K562 (cell line): ENCODE results near the gene BORA. TPM values are rescaled to one million over a fixed set of nuclear protein-coding genes. Genes with fewer than 3 reads are reported as not detected.
A peak's percentile ranks its signal among the peaks of the same experiment; 100 is the strongest.

Experiments
- CC2D1A ChIP-seq: fragments of 450-650 bp; IDR thresholded peaks from 2 replicates; pipeline ENCODE4 v1.6.1; 2017; ENCODE audit warnings: mild to moderate bottlenecking
- CEBPG ChIP-seq, 3 experiments: fragments of 200-800 bp in 1 of 3; sonication (Bioruptor generic) in 1 of 3; sonication (generic) in 1 of 3; formaldehyde crosslinking in 1 of 3; IDR thresholded peaks in 2 of 3; conservative IDR thresholded peaks in 1 of 3; 2 replicates each; pipeline versions ENCODE4 v1.6.1 to v1.8.0; 2016 to 2022; ENCODE audit warnings: missing compliant biosample characterization in 2 of 3, missing genetic modification characterization in 2 of 3, mild to moderate bottlenecking in 1 of 3, missing genetic modification reagents in 1 of 3
- ETV1 ChIP-seq: fragments of 450-650 bp; conservative IDR thresholded peaks from 2 replicates; pipeline ENCODE4 v1.6.1; 2016; ENCODE audit warnings: missing genetic modification characterization, control low read depth, low read depth, missing compliant biosample characterization
- HDAC6 ChIP-seq: IDR thresholded peaks from 2 replicates; pipeline ENCODE4 v1.6.1; 2012; ENCODE audit warnings: low read depth, mild to moderate bottlenecking, control low read depth, inconsistent platforms, low read length, moderate library complexity
- MAFG ChIP-seq: fragments of 450-650 bp; conservative IDR thresholded peaks from 2 replicates; pipeline ENCODE4 v1.6.1; 2016; ENCODE audit warnings: missing genetic modification characterization, missing compliant biosample characterization
- MBD2 ChIP-seq: sonication (generic); IDR thresholded peaks from 2 replicates; pipeline ENCODE4 v1.6.1; 2016; ENCODE audit warnings: low read depth, borderline replicate concordance
- MYBL2 ChIP-seq, 2 experiments: fragments of 450-650 bp in 1 of 2; sonication (generic) in 1 of 2; formaldehyde crosslinking in 1 of 2; IDR thresholded peaks; 2 replicates each; pipeline versions ENCODE4 v1.6.1 to v1.8.1; 2017 to 2022; ENCODE audit warnings: borderline replicate concordance in 1 of 2, inconsistent platforms in 1 of 2, low read depth in 1 of 2, mild to moderate bottlenecking in 1 of 2, missing genetic modification reagents in 1 of 2, moderate library complexity in 1 of 2
- POLR2H ChIP-seq: IDR thresholded peaks from 2 replicates; pipeline ENCODE4 v1.6.1; 2016; ENCODE audit warnings: missing genetic modification characterization, low read depth, mild to moderate bottlenecking, control low read depth, missing compliant biosample characterization, moderate library complexity
- SAFB2 ChIP-seq: fragments of 200-400 bp; formaldehyde crosslinking; IDR thresholded peaks from 2 replicates; pipeline ENCODE4 v1.6.1; 2018; ENCODE audit warnings: borderline replicate concordance, low read length, low read depth, moderate library complexity; ENCODE audit not compliant: severe bottlenecking
- SP2 ChIP-seq: IDR thresholded peaks from 2 replicates; pipeline ENCODE4 v1.6.1; 2011; ENCODE audit warnings: mild to moderate bottlenecking, low read depth, low read length, moderate library complexity; ENCODE audit not compliant: poor library complexity, severe bottlenecking; ENCODE audit errors: extremely low read depth
- ZNF507 ChIP-seq: conservative IDR thresholded peaks from 2 replicates; pipeline ENCODE4 v1.6.1; 2017; ENCODE audit warnings: missing genetic modification characterization, missing compliant biosample characterization
- polyA plus RNA-seq, 8 experiments: library from polyadenylated mRNA; depleted of rRNA in 4 of 8; stranded (reverse) in 5 of 8; unstranded in 3 of 8; fragments of >200 nt; fragmentation: Nextera tagmentation in 2 of 8; fragmentation: Illumina TruSeq in 1 of 8; extraction: Ambion mirVana in 2 of 8; extraction: Trizol in 1 of 8; gene quantifications; 2 replicates each; pipeline versions ENCODE4 v1.2.1 to v1.2.3, GENCODE V29; 2011 to 2014; ENCODE audit warnings: inconsistent platforms in 1 of 8, missing spikeins in 1 of 8
- total RNA-seq, 7 experiments: library from RNA; depleted of rRNA in 6 of 7; stranded (reverse); fragments of >200 nt in 6 of 7; fragmentation: Illumina TruSeq in 2 of 7; extraction: Trizol in 2 of 7; gene quantifications; 2 replicates each; pipeline versions ENCODE4 v1.2.1 to v1.2.3, GENCODE V29; 2011 to 2021; ENCODE audit warnings: low replicate concordance in 1 of 7
- TF ChIP-seq, protein P1 (sequence below): fragments of 250-450 bp; sonication (Bioruptor Pico); IDR thresholded peaks from 2 replicates; pipeline ENCODE4 v1.5.0; 2020; ENCODE audit warnings: mild to moderate bottlenecking
- TF ChIP-seq, protein P2 (sequence below): fragments of 250-450 bp; sonication (Bioruptor Pico); IDR thresholded peaks from 2 replicates; pipeline ENCODE4 v1.8.0; 2022; ENCODE audit warnings: inconsistent platforms, mild to moderate bottlenecking, moderate library complexity, borderline replicate concordance
- TF ChIP-seq, protein P3 (sequence below): IDR thresholded peaks from 2 replicates; pipeline ENCODE4 v1.6.1; 2016; ENCODE audit warnings: missing genetic modification characterization, missing compliant biosample characterization
- TF ChIP-seq, protein P4 (sequence below): fragments of 250-450 bp; sonication (Bioruptor Pico); IDR thresholded peaks from 2 replicates; pipeline ENCODE4 v1.4.0; 2020; ENCODE audit warnings: mild to moderate bottlenecking, moderate library complexity

BORA gene
- total and polyA plus RNA-seq, 9 of the 15 experiments (the other 6 are each of a cell fraction or from before 2014, with no cell fraction given): 12.4 to 21.5 (median 18.2) TPM

DNA sequence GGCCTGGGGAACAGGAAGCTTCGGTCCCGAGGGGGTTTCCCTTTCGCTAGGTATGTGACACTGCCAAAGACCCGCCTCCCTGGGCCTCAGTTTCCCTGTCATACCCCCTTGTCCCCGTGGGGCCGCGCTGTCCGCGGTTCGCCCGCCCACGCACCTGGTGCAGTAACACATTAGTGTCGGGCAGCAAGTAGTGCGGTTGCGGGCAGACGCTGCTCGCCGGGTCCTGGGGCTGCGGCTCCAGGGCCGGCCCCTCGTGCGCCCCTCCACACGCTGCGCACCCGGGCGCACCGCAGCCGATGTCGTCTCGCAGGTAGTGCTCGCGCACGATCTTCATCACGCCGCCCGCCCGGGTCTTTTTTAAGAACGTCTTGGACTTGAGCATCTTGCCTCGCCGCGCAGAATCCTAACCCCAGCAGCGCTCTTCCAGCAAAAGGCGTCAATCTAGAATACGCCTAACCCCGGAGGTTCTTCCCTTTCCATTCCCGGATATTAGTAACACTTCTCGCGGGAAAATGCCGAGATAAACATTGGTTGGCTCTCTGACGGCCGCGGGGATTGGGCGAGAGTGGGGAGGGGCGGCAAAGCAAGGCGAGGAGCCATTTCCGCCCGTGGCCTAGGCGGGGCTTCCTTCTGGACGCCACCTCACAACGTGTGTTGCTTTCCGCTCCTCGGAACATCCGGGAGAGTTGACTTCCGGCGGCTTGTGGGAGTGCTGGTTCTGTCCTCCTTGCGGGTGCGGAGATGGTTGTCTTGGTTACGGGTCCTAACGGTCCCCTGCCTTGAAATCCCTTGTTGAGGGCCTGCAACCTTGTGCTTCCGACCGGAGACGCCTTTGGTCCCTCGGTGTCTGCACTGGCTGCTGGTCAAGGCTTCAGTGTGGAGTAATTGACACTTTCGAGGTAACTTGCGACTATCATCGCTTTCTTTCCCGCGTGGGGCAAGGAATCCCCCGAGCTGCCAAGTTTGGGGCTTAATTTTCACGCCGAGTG, 54.0 kb downstream of the BORA start, which contains the start of the genes DIS3 and PIBF1 (continued):
- TF ChIP-seq MYBL2 (IDR thresholded peaks at IDR 0.05; ENCODE audit: low read depth) (peak; percentile 63), MYBL2 (CRISPR knock-in tag; IDR thresholded peaks at IDR 0.05; ENCODE audit: borderline replicate concordance) (no peak), MBD2 (no peak; the same call in none of the 2 replicates), HDAC6 (no peak), ETV1 (peak; percentile 78), MAFG (tag) (no peak), CC2D1A (no peak), SAFB2 (no peak), CEBPG (CRISPR knock-in tag; IDR thresholded peaks at IDR 0.05) (no peak), CEBPG (tag; conservative IDR thresholded peaks at IDR 0.05 in 1 of 2, IDR thresholded peaks at IDR 0.05 in 1 of 2) (no peak), SP2 (peak; percentile 21), POLR2H (peak; percentile 45; the same call in 1 of the 2 replicates), ZNF507 (tag) (no peak)
- TF ChIP-seq, protein P1, sequence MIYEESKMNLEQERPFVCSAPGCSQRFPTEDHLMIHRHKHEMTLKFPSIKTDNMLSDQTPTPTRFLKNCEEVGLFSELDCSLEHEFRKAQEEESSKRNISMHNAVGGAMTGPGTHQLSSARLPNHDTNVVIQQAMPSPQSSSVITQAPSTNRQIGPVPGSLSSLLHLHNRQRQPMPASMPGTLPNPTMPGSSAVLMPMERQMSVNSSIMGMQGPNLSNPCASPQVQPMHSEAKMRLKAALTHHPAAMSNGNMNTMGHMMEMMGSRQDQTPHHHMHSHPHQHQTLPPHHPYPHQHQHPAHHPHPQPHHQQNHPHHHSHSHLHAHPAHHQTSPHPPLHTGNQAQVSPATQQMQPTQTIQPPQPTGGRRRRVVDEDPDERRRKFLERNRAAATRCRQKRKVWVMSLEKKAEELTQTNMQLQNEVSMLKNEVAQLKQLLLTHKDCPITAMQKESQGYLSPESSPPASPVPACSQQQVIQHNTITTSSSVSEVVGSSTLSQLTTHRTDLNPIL (CRISPR knock-in tag): no peak
- TF ChIP-seq, protein P2, sequence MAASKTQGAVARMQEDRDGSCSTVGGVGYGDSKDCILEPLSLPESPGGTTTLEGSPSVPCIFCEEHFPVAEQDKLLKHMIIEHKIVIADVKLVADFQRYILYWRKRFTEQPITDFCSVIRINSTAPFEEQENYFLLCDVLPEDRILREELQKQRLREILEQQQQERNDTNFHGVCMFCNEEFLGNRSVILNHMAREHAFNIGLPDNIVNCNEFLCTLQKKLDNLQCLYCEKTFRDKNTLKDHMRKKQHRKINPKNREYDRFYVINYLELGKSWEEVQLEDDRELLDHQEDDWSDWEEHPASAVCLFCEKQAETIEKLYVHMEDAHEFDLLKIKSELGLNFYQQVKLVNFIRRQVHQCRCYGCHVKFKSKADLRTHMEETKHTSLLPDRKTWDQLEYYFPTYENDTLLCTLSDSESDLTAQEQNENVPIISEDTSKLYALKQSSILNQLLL (CRISPR knock-in tag): no peak
- TF ChIP-seq, protein P3, sequence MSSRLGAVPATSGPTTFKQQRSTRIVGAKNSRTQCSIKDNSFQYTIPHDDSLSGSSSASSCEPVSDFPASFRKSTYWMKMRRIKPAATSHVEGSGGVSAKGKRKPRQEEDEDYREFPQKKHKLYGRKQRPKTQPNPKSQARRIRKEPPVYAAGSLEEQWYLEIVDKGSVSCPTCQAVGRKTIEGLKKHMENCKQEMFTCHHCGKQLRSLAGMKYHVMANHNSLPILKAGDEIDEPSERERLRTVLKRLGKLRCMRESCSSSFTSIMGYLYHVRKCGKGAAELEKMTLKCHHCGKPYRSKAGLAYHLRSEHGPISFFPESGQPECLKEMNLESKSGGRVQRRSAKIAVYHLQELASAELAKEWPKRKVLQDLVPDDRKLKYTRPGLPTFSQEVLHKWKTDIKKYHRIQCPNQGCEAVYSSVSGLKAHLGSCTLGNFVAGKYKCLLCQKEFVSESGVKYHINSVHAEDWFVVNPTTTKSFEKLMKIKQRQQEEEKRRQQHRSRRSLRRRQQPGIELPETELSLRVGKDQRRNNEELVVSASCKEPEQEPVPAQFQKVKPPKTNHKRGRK (tag): no peak
- TF ChIP-seq, protein P4, sequence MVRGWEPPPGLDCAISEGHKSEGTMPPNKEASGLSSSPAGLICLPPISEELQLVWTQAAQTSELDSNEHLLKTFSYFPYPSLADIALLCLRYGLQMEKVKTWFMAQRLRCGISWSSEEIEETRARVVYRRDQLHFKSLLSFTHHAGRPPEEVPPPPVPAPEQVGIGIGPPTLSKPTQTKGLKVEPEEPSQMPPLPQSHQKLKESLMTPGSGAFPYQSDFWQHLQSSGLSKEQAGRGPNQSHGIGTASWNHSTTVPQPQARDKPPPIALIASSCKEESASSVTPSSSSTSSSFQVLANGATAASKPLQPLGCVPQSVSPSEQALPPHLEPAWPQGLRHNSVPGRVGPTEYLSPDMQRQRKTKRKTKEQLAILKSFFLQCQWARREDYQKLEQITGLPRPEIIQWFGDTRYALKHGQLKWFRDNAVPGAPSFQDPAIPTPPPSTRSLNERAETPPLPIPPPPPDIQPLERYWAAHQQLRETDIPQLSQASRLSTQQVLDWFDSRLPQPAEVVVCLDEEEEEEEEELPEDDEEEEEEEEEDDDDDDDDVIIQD (CRISPR knock-in tag): no peak
